Measurements from ENCODE around the gene WDR17.

- TF ChIP-seq, protein P1, sequence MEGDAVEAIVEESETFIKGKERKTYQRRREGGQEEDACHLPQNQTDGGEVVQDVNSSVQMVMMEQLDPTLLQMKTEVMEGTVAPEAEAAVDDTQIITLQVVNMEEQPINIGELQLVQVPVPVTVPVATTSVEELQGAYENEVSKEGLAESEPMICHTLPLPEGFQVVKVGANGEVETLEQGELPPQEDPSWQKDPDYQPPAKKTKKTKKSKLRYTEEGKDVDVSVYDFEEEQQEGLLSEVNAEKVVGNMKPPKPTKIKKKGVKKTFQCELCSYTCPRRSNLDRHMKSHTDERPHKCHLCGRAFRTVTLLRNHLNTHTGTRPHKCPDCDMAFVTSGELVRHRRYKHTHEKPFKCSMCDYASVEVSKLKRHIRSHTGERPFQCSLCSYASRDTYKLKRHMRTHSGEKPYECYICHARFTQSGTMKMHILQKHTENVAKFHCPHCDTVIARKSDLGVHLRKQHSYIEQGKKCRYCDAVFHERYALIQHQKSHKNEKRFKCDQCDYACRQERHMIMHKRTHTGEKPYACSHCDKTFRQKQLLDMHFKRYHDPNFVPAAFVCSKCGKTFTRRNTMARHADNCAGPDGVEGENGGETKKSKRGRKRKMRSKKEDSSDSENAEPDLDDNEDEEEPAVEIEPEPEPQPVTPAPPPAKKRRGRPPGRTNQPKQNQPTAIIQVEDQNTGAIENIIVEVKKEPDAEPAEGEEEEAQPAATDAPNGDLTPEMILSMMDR (conservative IDR thresholded peaks at IDR 0.05), result peak; percentile 11
- no peak for TF ChIP-seq ZFX (IDR thresholded peaks at IDR 0.05)
Observed at GRCh38 chr4:176099314-176099713, 33.7 kb downstream of the WDR17 start.

Data from C4-2B (cell line).